Stomach (tissue), 19 donors: ENCODE measurements around the gene TSPAN2. TPM values are rescaled to one million over a fixed set of nuclear protein-coding genes. Genes with fewer than 3 reads are reported as not detected.
A peak's percentile ranks its signal among the peaks of the same experiment; 100 is the strongest.

Experiments used
- DNase-seq, 2 donors: peaks; one replicate each; pipeline versions ENCODE4 v3.0.0 to v3.0.0-alpha.2; 2013 to 2019
- H3K27ac ChIP-seq, 5 donors: fragments of 200-600 bp in 4 of 5; sonication (generic) in 4 of 5; one replicate each; pipeline ENCODE4 v1.5.1; 2013 to 2019; ENCODE audit warnings: mild to moderate bottlenecking in 1 of 5, moderate library complexity in 1 of 5
- H3K27me3 ChIP-seq, 3 donors: fragments of 200-600 bp; sonication (generic); one replicate each; pipeline ENCODE4 v1.5.1; 2017 to 2019; ENCODE audit warnings: mixed run types in 1 of 3
- H3K36me3 ChIP-seq, 4 donors: fragments of 200-600 bp; sonication (generic); 1 replicate in 3 of 4; 2 replicates in 1 of 4; pipeline ENCODE4 v1.5.1; 2016 to 2019
- H3K4me1 ChIP-seq, 4 donors: fragments of 200-600 bp; sonication (generic); one replicate each; pipeline ENCODE4 v1.5.1; 2016 to 2019
- H3K4me3 ChIP-seq, 4 donors: fragments of 200-600 bp; sonication (generic) in 3 of 4; one replicate each; pipeline ENCODE4 v1.5.1; 2016 to 2019; ENCODE audit warnings: mild to moderate bottlenecking in 1 of 4
- H3K9me3 ChIP-seq, 4 donors: fragments of 200-600 bp; sonication (generic); one replicate each; pipeline ENCODE4 v1.5.1; 2016 to 2019
- EP300 ChIP-seq: sonication (generic); formaldehyde crosslinking; IDR thresholded peaks from one replicate; pipeline ENCODE4 v1.6.1; 2017; ENCODE audit warnings: antibody characterized with exemption
- POLR2A ChIP-seq, 4 donors: fragments of 450-650 bp; IDR thresholded peaks; one replicate each; pipeline ENCODE4 v1.6.1; 2016; ENCODE audit warnings: antibody characterized with exemption in 4 of 4, control low read depth in 2 of 4, mild to moderate bottlenecking in 1 of 4, moderate library complexity in 1 of 4
- POLR2AphosphoS5 ChIP-seq, 3 donors: sonication (generic); formaldehyde crosslinking; IDR thresholded peaks; one replicate each; pipeline ENCODE4 v1.6.1; 2016; ENCODE audit warnings: antibody characterized with exemption in 3 of 3
- WGBS, 5 donors: extraction: QIAGEN DNeasy Blood & Tissue Kit in 3 of 5; methylation state at CpG; one replicate each; pipeline versions ENCODE4 v1.1.5 to v1.1.7; 2013 to 2018; 5-methylcytosine and 5-hydroxymethylcytosine counted together
- intact Hi-C: fragments of 100-400 bp; cut with DNase I; formaldehyde crosslinking; loops from one replicate; pipeline ENCODE4 v1.15.1; 2023; ENCODE audit warnings: low total_unique reads
- long read RNA-seq, 10 donors: transcript quantifications; one replicate each; lab custom pipeline, GENCODE V29; 2026
- polyA plus RNA-seq, 3 donors: library from polyadenylated mRNA; stranded (reverse); fragments of 200-250 nt; gene quantifications; one replicate each; pipeline ENCODE4 v1.2.3, GENCODE V29; 2013
- total RNA-seq, 5 donors: library from RNA; depleted of rRNA; stranded (reverse); fragments of >200 nt; gene quantifications; one replicate each; pipeline versions ENCODE4 v1.1.0 to v1.2.3, GENCODE V29; 2014 to 2016
- TF ChIP-seq, protein P1 (sequence below), 7 experiments: fragments of 450-650 bp in 4 of 7; fragments of 200-600 bp in 3 of 7; sonication (generic) in 3 of 7; IDR thresholded peaks; one replicate each; pipeline ENCODE4 v1.5.1; 2016 to 2019; ENCODE audit warnings: antibody characterized with exemption in 7 of 7, control low read depth in 2 of 7, mild to moderate bottlenecking in 1 of 7
- donor health status: healthy with polysubstance abuse.
- donor health status: Bipolar disorder and iron deficiency.
- donor health status: healthy.

TSPAN2 gene
- total RNA-seq = 10 to 100 TPM in 3 of 5 donors, 1 to 10 TPM in 2; 2.6 to 39.7 (median 19.3) TPM
- polyA plus RNA-seq = 10 to 100 TPM in 1 of 3 donors, 1 to 10 TPM in 2; 5.7 to 13.4 (median 7.0) TPM
- long read RNA-seq, donor 1, transcript TSPAN2-202 (8 exons, 3,177 nt) = major isoform, 9 of 9 reads
- long read RNA-seq, donor 1, partial matches to known transcripts = 0 of 9 reads
- long read RNA-seq, donor 1, other reads (novel, unspliced or antisense) = 0 of 9 reads
- long read RNA-seq, donor 2, transcript TSPAN2-202 (8 exons, 3,177 nt) = major isoform, 12 of 13 reads
- long read RNA-seq, donor 2, partial matches to known transcripts = 0 of 13 reads
- long read RNA-seq, donor 2, other reads (novel, unspliced or antisense) = 0 of 13 reads
- long read RNA-seq, donor 3, partial matches to known transcripts = 0 of 1 reads
- long read RNA-seq, donor 3, other reads (novel, unspliced or antisense) = 0 of 1 reads
- long read RNA-seq, donor 4, partial matches to known transcripts = 0 of 3 reads
- long read RNA-seq, donor 4, other reads (novel, unspliced or antisense) = 0 of 3 reads
- long read RNA-seq, donor 5, transcript TSPAN2-202 (8 exons, 3,177 nt) = major isoform, 8 of 8 reads
- long read RNA-seq, donor 5, partial matches to known transcripts = 0 of 8 reads
- long read RNA-seq, donor 5, other reads (novel, unspliced or antisense) = 0 of 8 reads
- long read RNA-seq, donor 6 = 0 reads
- long read RNA-seq, donor 7, transcript TSPAN2-202 (8 exons, 3,177 nt) = major isoform, 25 of 27 reads
- long read RNA-seq, donor 7, partial matches to known transcripts = 0 of 27 reads
- long read RNA-seq, donor 7, other reads (novel, unspliced or antisense) = 0 of 27 reads
- long read RNA-seq, donor 8, partial matches to known transcripts = 0 of 2 reads
- long read RNA-seq, donor 8, other reads (novel, unspliced or antisense) = 0 of 2 reads
- long read RNA-seq, donor 9, transcript TSPAN2-202 (8 exons, 3,177 nt) = major isoform, 7 of 10 reads
- long read RNA-seq, donor 9, partial matches to known transcripts = 0 of 10 reads
- long read RNA-seq, donor 9, other reads (novel, unspliced or antisense) = 0 of 10 reads
- long read RNA-seq, donor 10, partial matches to known transcripts = 0 of 4 reads
- long read RNA-seq, donor 10, other reads (novel, unspliced or antisense) = 0 of 4 reads

DNA sequence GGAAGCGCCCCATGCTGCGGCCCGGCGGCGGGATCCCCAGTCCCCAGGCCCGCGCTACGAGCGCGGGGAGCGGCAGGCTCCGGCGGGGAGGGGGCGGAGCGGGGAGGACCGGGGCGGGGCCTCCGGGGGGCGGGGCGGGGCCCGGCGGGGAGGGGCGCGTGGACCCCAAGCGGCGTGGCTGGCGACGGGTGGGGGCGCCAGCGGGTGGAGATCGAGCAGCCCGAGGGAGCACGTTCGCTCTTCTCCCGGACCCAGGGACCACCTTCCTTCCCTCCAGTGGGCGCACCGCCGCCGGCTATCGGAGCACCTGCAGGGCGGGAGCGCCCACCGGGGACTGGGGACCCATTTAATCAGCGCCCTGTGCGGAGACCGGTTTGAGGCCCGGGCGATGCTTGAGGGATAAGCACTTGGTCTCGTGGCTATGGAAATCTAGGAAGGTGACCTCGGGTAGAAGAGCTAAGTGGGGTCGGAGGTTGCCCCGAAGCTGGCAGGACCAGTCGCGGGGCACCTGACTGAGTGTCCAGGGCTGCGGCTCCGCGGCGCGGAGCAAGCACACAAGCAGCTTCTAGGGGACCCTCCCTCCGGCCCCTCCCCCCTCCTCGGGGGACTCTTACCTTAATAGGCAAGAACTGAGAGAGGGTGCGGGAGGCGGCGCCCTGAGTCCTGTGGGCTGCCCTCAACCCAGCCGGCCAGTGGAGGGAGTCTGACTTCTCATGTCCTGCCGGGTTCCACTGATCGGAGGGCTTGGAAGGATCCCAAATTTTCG is at the start of gene TSPAN2:
Gene TSPAN2, minus strand, starts transcription at position 84 of the 766 bp plus-strand sequence. Its CDS starts 71 bp downstream, at position 13.
- intact Hi-C loops = no loop called here
- peaks cover 0 to 46% (median 25%) of the 10 kb centered on the region in 4 donors for H3K4me1 ChIP-seq
- H3K36me3 ChIP-seq = no peaks in the 10 kb centered on the region
- H3K4me3 ChIP-seq = peak within 1 kb of the TSS; percentile 68 to 78 (median 75)
- WGBS, 5 donors = 1 to 3% (median 2%) methylated on average over 23 to 62 of the region's 68 CpGs
- H3K27me3 ChIP-seq = peaks cover 0 to 16% (median 6%) of the 10 kb centered on the region in 3 donors
- TF ChIP-seq, protein P1, sequence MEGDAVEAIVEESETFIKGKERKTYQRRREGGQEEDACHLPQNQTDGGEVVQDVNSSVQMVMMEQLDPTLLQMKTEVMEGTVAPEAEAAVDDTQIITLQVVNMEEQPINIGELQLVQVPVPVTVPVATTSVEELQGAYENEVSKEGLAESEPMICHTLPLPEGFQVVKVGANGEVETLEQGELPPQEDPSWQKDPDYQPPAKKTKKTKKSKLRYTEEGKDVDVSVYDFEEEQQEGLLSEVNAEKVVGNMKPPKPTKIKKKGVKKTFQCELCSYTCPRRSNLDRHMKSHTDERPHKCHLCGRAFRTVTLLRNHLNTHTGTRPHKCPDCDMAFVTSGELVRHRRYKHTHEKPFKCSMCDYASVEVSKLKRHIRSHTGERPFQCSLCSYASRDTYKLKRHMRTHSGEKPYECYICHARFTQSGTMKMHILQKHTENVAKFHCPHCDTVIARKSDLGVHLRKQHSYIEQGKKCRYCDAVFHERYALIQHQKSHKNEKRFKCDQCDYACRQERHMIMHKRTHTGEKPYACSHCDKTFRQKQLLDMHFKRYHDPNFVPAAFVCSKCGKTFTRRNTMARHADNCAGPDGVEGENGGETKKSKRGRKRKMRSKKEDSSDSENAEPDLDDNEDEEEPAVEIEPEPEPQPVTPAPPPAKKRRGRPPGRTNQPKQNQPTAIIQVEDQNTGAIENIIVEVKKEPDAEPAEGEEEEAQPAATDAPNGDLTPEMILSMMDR (IDR thresholded peaks at IDR 0.05) = peak in 2 of 7 experiments; percentile 10 to 17
- TF ChIP-seq POLR2A (IDR thresholded peaks at IDR 0.05) (peak in 1 of 4 donors; percentile 19), POLR2AphosphoS5 (IDR thresholded peaks at IDR 0.05) (peak in 1 of 3 donors; percentile 43), EP300 (no peak)
- peak within 1 kb of the TSS; percentile 72 to 93 (median 84) for H3K27ac ChIP-seq
- peak; percentile 51 to 89 for DNase-seq
- no peaks in the 10 kb centered on the region for H3K9me3 ChIP-seq

DNA sequence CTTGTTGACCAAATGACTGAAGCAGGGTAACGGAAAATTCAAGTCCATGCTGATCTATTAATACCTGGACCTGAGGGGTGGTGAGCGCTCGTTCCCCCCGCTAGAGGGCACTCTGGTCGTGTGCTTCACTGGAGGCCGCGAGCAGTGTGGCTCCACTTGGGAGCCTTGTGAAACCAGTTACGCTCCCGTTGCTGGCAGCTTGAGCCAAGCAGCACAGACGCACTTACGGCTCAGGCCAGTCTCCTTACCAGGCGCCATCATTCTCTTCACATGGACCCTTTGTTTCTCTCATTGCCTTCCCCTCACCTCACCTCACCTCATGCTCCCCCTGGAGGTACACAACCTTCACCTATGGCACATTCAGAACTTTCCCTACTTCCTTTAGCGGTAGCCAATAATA is 49.7 kb upstream of the TSPAN2 start:
- H3K36me3 ChIP-seq = no peaks in the 10 kb centered on the region

DNA sequence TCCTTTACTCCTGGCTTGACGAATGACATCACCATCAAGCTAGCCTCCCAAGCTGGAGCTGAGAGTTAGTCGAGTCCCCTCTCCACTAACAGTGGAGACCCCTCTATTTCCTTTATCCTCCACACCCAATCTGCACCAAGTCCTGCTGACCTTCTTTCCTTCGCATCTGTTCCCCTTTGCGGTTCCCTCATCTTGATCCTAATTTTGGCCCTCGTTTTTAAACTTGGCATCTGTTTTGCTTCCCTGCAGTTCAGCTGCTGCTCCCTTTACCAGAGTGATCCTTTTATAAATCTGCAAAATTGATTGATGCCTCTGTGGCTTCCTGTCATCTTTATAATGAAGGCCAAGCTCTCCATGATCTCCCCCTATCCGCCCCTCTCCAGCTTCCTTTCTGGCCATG is 49.0 kb upstream of the TSPAN2 start:
- DNase-seq = no peak
- Histone ChIP-seq H3K27me3 (no peaks in the 10 kb centered on the region), H3K4me3 (no peak overlapping the region), H3K36me3 (no peaks in the 10 kb centered on the region), H3K27ac (no peak overlapping the region), H3K9me3 (no peaks in the 10 kb centered on the region), H3K4me1 (peaks cover 0 to 21% (median 5%) of the 10 kb centered on the region in 4 donors)
- WGBS, 5 donors = 57 to 72% (median 64%) methylated on average over 6 of the region's 6 CpGs
- TF ChIP-seq EP300 (no peak), POLR2A (IDR thresholded peaks at IDR 0.05) (no peak), POLR2AphosphoS5 (IDR thresholded peaks at IDR 0.05) (no peak)
- TF ChIP-seq, protein P1 (IDR thresholded peaks at IDR 0.05) = no peak
- intact Hi-C loops = loop anchor here (5.0 kb wide), 2 partner anchors 334 to 459 kb away; no protein-coding TSS in a partner anchor

More for the DNA sequence above, 49.7 kb upstream of the TSPAN2 start:
- no peak overlapping the region for H3K4me3 ChIP-seq
- peak; percentile 88 to 96 for DNase-seq
- intact Hi-C loops = loop anchor here (5.0 kb wide), 2 partner anchors 333 to 458 kb away; no protein-coding TSS in a partner anchor
- peak overlapping the region in 1 of 5 donors; percentile 32 for H3K27ac ChIP-seq
- no peaks in the 10 kb centered on the region for H3K9me3 ChIP-seq
- peaks cover 0 to 20% (median 5%) of the 10 kb centered on the region in 4 donors for H3K4me1 ChIP-seq
- WGBS, 5 donors = 5 to 7% (median 7%) methylated on average over 13 of the region's 13 CpGs
- TF ChIP-seq POLR2A (IDR thresholded peaks at IDR 0.05) (no peak), EP300 (no peak), POLR2AphosphoS5 (IDR thresholded peaks at IDR 0.05) (peak in 2 of 3 donors; percentile 18 to 62)
- TF ChIP-seq, protein P1 (IDR thresholded peaks at IDR 0.05) = peak in 5 of 7 experiments; percentile 73 to 91 (median 81)
- H3K27me3 ChIP-seq = no peaks in the 10 kb centered on the region
